NCI-H1436 (cell line): Measurements from ENCODE around the gene RNF150.
"Not testable (repeated sequence)": the region's sequence is repeated elsewhere in the genome, so short reads cannot be mapped to it uniquely, and the experiment has no call there.

Experiments
- DNase-seq: peaks from one replicate; lab custom pipeline; 2025; lab: John Stamatoyannopoulos, UW

The RNF150 gene

DNA sequence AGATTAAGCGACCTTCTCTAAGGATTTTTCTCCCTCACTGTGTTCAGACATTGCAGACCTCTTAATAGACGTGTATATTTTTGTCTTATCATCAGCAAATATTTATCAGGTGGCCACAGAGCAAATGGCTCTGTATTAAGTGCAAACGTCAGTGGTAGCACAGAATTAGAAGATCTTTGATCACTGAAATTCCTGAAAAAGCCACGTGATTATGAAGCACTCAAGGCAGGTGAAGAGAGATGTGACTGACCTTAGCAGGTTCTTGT is 271.2 kb downstream of the RNF150 start:
- no peak for DNase-seq

DNA sequence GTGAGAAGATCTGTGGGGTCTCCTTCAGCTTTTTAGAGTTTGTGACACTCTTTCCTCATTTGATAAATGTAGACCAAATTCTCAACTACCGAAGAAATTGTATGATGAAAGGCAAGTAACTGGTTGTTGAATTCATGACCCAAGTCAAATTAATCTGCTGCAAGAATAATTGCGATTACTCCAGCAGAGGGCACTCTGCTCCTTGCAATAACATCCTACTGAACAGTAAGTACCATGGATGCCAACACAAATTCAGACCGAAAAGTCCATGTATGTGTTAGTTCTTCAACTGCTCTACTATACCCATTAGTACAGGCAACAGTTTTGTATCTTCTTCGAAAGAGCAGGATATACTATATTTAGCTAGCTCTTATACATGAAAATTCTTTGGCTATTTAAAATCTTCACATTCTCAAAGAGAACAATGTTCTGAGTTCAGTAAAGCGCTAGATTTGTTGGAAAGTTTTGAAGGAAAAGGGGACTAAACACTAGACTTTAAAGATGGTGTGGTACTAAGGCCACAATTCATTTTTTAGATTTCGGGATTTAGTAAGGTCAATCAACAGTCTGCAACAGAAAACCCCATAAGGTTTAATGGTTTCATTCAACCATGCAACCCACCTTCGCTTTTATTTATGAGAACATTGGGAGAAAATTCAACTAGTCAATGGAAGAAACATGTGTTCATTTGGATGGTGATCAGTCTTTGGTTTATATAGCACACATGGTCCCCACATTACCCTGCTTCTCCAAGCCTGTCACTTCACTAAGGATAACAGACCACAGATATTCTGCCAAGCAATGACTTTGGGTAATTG is 271.7 kb downstream of the RNF150 start:
- peak; percentile 53 for DNase-seq

DNA sequence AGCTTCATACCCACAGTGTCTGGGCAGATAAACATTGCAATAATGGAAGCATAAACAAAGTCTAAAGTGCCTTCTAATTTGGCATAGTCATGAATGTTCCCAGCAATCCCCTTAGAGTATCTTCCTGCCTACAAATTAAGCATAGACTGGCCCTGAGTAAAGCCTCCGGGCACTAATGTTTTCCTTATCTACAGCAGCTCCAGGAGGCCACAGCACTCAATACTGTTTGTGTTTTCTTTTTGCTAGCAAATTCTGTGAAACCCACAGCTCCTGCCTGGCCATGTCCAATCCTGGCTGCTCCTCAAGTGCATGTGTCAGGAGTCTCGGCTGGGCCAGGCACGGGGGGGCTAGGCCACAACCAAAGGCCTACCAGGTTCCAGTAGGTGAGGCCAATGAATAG is 274.4 kb downstream of the RNF150 start:
- no peak for DNase-seq

GRCh38 chr4:140857111-140857510 is 276.2 kb downstream of the RNF150 start:
- no peak for DNase-seq

- DNase-seq = no peak
These were observed 276.6 kb downstream of the RNF150 start for GRCh38 chr4:140856621-140857062.

GRCh38 chr4:140854168-140854567 is 279.1 kb downstream of the RNF150 start:
- DNase-seq = no peak

- DNase-seq = no peak
These were observed 281.5 kb downstream of the RNF150 start for GRCh38 chr4:140851804-140852203.

DNA sequence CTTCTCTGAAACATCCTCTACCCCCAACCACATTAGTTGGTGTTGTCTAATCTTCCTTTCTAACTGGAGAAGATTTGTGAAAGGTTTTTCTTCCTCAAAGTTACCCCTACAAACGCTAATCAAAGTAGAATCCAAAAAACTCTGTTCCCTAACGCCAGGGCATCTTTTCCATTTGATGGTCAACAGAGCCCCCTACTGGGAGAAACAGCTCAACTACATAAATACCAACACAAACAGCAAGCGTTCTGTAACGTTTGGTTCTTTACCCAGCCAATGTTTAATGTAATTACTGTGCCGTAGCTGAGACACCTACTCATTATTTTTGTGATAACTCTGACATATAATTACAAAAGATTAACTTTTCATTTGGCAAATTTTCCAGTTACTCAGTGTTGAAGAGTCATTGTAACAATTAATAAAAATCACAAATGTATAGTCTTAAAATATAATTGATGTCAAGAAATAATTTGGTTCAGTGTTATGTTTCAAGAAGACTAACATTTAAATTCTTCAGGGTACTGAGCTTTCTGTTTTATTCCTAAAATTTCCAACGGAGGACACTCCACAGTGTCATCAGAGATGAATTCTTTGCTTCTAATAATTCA is 282.1 kb downstream of the RNF150 start:
- DNase-seq = peak; percentile 37

GRCh38 chr4:140849526-140849925 is 283.7 kb downstream of the RNF150 start:
- DNase-seq = no peak

DNA sequence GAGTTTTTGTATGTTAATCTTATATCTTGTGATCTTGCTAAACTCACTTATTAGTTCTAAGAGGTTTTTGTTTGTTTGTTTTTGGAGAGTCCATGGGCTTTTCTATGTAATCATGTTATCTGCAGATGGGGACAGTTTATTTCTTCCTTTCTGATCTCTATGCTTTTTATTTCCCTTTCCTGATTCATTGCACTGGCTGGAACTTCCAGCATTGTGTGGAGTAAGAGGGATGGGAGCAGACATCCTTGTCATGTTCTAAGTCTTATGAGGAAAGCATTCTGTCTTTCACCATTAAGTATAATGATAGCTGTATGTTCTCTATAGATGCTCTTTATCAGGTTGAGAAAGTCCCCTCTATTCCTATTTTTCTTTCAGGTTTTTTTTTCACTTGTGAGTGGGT is 286.5 kb downstream of the RNF150 start:
- no peak for DNase-seq

GRCh38 chr4:140844061-140844460 is 289.2 kb downstream of the RNF150 start:
- no peak for DNase-seq

- no peak for DNase-seq
These were observed 292.1 kb downstream of the RNF150 start for GRCh38 chr4:140841186-140841585.

GRCh38 chr4:140839888-140840790 is 293.1 kb downstream of the RNF150 start:
- no peak for DNase-seq

DNA sequence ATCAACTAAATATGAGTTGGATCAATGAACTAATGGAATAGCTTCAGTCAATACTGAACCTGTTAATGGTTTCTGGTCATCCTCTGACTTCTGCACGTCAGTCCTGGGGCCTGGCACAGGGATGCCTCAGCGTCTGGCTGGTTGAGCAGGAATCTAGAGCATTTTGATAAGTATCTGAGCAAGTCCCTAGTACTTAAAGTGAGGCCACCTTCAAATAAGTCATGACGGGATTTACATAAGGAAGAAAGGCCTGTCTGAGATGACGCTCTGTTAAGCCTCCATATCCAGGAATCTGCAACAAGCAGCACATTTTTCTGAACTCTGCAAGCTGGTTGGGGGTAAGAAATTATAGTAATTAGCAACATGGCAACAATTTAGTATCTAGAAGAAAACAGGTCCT is 293.9 kb downstream of the RNF150 start:
- no peak for DNase-seq

DNA sequence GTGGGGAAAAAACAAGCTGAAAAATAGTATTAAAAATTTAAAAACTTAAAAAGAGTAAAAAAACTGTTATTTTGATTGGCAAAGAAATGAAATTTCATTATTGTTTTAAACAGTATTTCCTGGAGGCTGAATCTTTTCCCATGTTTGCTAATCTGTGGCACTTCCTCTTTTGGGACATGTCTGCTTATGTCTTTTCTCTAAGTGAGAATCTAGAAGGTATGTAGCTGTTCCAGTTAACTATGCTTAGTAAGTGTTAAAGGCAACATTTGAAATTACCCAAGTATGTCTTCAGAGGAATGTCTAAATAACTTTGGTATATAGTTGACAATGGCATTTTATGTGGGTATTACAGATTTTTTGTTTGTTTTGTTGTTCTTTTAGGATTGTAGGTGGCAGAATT is 295.5 kb downstream of the RNF150 start:
- no peak for DNase-seq

DNA sequence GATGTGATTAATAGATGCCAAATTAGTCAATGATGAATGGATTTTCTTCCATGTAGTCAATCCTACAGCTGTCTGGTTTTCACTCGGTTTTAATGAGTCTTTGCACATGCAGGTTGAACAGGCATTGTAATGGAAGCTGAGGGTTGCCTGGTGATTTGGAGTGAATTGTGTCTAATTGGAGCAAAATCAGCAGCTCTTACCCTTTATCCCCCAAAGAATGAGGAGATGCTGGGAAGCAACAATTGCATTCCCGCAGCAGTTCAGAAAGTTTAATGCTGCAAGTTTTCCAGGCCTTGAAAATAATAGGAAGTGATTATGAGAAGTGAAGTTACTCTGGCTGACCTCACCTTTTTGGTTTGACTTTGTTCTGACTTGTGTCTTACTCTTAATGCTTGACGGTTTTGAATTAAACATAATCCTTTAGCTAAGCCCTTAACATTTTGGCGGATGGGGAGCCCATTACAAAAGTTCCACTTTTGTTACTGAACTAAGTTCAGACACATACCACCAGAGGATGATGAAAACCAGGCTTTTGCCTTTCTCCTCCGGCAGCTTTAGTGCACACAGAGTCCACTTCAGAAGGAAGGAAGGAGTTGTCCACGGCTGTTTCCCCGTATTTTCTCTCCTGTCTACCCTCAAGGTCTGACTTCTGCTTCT is 298.3 kb downstream of the RNF150 start:
- no peak for DNase-seq

- no peak for DNase-seq
These were observed 300.0 kb downstream of the RNF150 start for GRCh38 chr4:140833280-140833679.

DNA sequence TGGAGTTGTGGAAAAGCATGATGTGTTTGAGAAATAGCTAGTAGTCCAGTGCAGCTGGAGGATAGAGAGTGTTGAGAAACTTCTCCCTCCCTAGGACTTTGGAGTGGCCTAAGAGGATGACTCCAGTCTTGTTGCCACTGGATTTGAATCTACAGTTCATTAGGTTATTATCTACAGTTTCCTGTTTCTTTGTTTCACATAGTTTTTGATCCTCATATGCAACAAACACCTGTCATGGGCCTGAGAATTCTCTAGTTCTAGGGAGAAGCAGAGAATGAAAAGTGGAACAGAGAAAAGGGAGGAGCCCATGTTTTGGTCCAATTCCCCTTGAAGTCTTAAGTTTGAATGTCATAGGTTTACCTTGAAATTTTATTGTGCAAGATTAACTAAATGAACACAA is 303.4 kb downstream of the RNF150 start:
- no peak for DNase-seq

- DNase-seq = no peak
These were observed 306.6 kb downstream of the RNF150 start for GRCh38 chr4:140826701-140827027.

GRCh38 chr4:140820520-140820919 is 312.7 kb downstream of the RNF150 start:
- not testable (repeated sequence) for DNase-seq

GRCh38 chr4:140819610-140820009 is 313.7 kb downstream of the RNF150 start:
- no peak for DNase-seq

DNA sequence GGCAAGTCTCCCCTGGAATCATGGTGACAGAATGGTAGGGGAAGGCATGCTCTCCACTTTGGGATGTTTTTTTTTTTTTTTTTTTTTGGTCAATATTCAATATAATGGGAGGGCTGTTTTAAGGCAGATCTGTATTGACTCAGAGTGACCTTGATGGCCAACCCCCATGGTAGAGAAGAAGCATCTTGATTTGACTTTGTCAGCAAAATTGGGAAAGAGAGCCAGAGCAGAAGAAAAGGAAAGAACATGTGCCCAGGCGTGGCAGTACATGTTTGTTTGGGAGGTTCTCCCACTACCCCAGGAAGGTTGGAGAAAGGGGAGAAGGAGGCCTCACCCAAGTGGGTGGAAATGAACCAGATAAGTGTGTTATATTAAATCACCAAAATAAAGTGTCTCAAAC is 314.8 kb downstream of the RNF150 start:
- DNase-seq = no peak
